Measurements from ENCODE around the gene PCBP1.

The PCBP1 gene

GRCh38 chr2:70113359-70114070 lies 26.2 kb downstream of the PCBP1 start:
- TF ChIP-seq TCF12 (IDR thresholded peaks at IDR 0.05; ENCODE audit: low read depth), result no peak
- TF ChIP-seq REST (IDR thresholded peaks at IDR 0.05; ENCODE audit: low read depth), result no peak
- TF ChIP-seq EGR1 (IDR thresholded peaks at IDR 0.05), result no peak
- no peak for TF ChIP-seq FOXM1 (IDR thresholded peaks at IDR 0.05; ENCODE audit: borderline replicate concordance, low read depth)

- TF ChIP-seq EGR1 (IDR thresholded peaks at IDR 0.05) (no peak), USF1 (IDR thresholded peaks at IDR 0.05) (no peak), MAX (IDR thresholded peaks at IDR 0.05) (no peak), NFIC (IDR thresholded peaks at IDR 0.05) (no peak), FOXM1 (IDR thresholded peaks at IDR 0.05; ENCODE audit: borderline replicate concordance, low read depth) (no peak), CREB1 (IDR thresholded peaks at IDR 0.05; ENCODE audit: low read depth) (no peak), REST (IDR thresholded peaks at IDR 0.05; ENCODE audit: low read depth) (no peak)
Measured at GRCh38 chr2:70115646-70116442, 28.6 kb downstream of the PCBP1 start.

GRCh38 chr2:70116936-70117552 lies 29.8 kb downstream of the PCBP1 start:
- TF ChIP-seq EP300 (IDR thresholded peaks at IDR 0.05; ENCODE audit: borderline replicate concordance) (peak; percentile 68; the same call in 1 of the 2 replicates), TAF1 (IDR thresholded peaks at IDR 0.05; ENCODE audit: low read depth) (no peak), TCF12 (IDR thresholded peaks at IDR 0.05; ENCODE audit: low read depth) (0 out of 2 replicates have a peak, but pooled peaks have one; percentile 19)

GRCh38 chr2:70118798-70119454 lies 31.6 kb downstream of the PCBP1 start:
- no peak for TF ChIP-seq USF1 (IDR thresholded peaks at IDR 0.05)
- TF ChIP-seq CREB1 (IDR thresholded peaks at IDR 0.05; ENCODE audit: low read depth), result no peak
- no peak for TF ChIP-seq ZBTB7A (IDR thresholded peaks at IDR 0.05; ENCODE audit: low read depth)
- no peak for TF ChIP-seq TAF1 (IDR thresholded peaks at IDR 0.05; ENCODE audit: low read depth)
- TF ChIP-seq YY1 (IDR thresholded peaks at IDR 0.05; ENCODE audit: low read depth), result no peak
- TF ChIP-seq REST (IDR thresholded peaks at IDR 0.05; ENCODE audit: low read depth), result no peak
- no peak for TF ChIP-seq TCF12 (IDR thresholded peaks at IDR 0.05; ENCODE audit: low read depth)
